Neural progenitor cell (in vitro differentiated cells): ENCODE data around the gene KCNC4. TPM values are rescaled to one million over a fixed set of nuclear protein-coding genes. Genes with fewer than 3 reads are reported as not detected.

Experiments used
- DNase-seq: peaks from one replicate; pipeline ENCODE4 v3.0.0-alpha.2; 2016; ENCODE audit warnings: low spot score
- H2AFZ ChIP-seq: fragments of 200-600 bp; sonication (generic); replicated peaks from 2 replicates; pipeline ENCODE4 v1.6.1; 2016; ENCODE audit warnings: antibody characterized with exemption
- H3F3A ChIP-seq: fragments of 200-600 bp; sonication (generic); 2 replicates; pipeline ENCODE4 v1.6.1; 2016; ENCODE audit warnings: antibody characterized with exemption, low read depth
- H3K27ac ChIP-seq: fragments of 200-600 bp; sonication (generic); 2 replicates; pipeline ENCODE4 v1.5.1; 2016; ENCODE audit warnings: mild to moderate bottlenecking
- H3K27me3 ChIP-seq: fragments of 200-600 bp; sonication (generic); 2 replicates; pipeline ENCODE4 v1.6.1; 2016; ENCODE audit warnings: mild to moderate bottlenecking, moderate library complexity
- H3K36me3 ChIP-seq: fragments of 200-600 bp; sonication (generic); 2 replicates; pipeline ENCODE4 v1.5.1; 2016
- H3K4me1 ChIP-seq: fragments of 200-600 bp; sonication (generic); 2 replicates; pipeline ENCODE4 v1.6.1; 2016; ENCODE audit warnings: mixed run types
- H3K4me2 ChIP-seq: fragments of 200-600 bp; sonication (generic); 2 replicates; pipeline ENCODE4 v1.6.1; 2016
- H3K4me3 ChIP-seq: fragments of 200-600 bp; sonication (generic); 2 replicates; pipeline ENCODE4 v1.5.1; 2016
- H3K79me2 ChIP-seq: fragments of 200-600 bp; sonication (generic); 2 replicates; pipeline ENCODE4 v1.6.1; 2016; ENCODE audit warnings: low read depth
- H3K9ac ChIP-seq: fragments of 200-600 bp; sonication (generic); 2 replicates; pipeline ENCODE4 v1.6.1; 2016
- H3K9me3 ChIP-seq: fragments of 200-600 bp; sonication (generic); 2 replicates; pipeline ENCODE4 v1.5.1; 2016; ENCODE audit warnings: low read depth
- H4K20me1 ChIP-seq: fragments of 200-600 bp; sonication (generic); 2 replicates; pipeline ENCODE4 v1.6.1; 2016; ENCODE audit warnings: low read depth
- H3K27ac Mint-ChIP-seq: 3 replicates; pipeline ENCODE4 v1.8.0; 2021; ENCODE audit warnings: mixed read lengths
- H3K27me3 Mint-ChIP-seq: 2 replicates; pipeline ENCODE4 v1.8.0; 2022; ENCODE audit warnings: low read depth, mild to moderate bottlenecking, inconsistent platforms, moderate library complexity, mixed read lengths; ENCODE audit not compliant: insufficient read depth
- H3K36me3 Mint-ChIP-seq: 3 replicates; pipeline ENCODE4 v1.8.0; 2021; ENCODE audit warnings: mixed read lengths
- H3K4me1 Mint-ChIP-seq: 3 replicates; pipeline ENCODE4 v1.8.0; 2021; ENCODE audit warnings: mixed read lengths
- H3K4me3 Mint-ChIP-seq: 3 replicates; pipeline ENCODE4 v1.8.0; 2021; ENCODE audit warnings: mild to moderate bottlenecking, moderate library complexity, mixed read lengths
- H3K9me3 Mint-ChIP-seq: 3 replicates; pipeline ENCODE4 v1.8.0; 2020; ENCODE audit warnings: mixed read lengths
- CTCF ChIP-seq: fragments of 200-600 bp; sonication (generic); IDR thresholded peaks from 2 replicates; pipeline ENCODE4 v1.5.1; 2017; ENCODE audit warnings: antibody characterized with exemption, mild to moderate bottlenecking
- EZH2 ChIP-seq: fragments of 200-600 bp; sonication (generic); IDR thresholded peaks from 2 replicates; pipeline ENCODE4 v1.6.1; 2017; ENCODE audit warnings: antibody characterized with exemption, mild to moderate bottlenecking, moderate library complexity
- EZH2phosphoT487 ChIP-seq: fragments of 200-600 bp; sonication (generic); IDR thresholded peaks from 2 replicates; pipeline ENCODE4 v1.6.1; 2017; ENCODE audit warnings: antibody characterized with exemption
- total RNA-seq: library from RNA; depleted of rRNA; stranded (reverse); fragments of >200 nt; gene quantifications from 2 replicates; pipeline ENCODE4 v1.2.3, GENCODE V29; 2015; ENCODE audit warnings: low replicate concordance

The KCNC4 gene
- total RNA-seq, 1 donor from 2014 or later: 1.3 TPM

GRCh38 chr1:110224240-110224995 lies 14.3 kb downstream of the KCNC4 start:
- Mint-ChIP-seq H3K4me3 (no peak overlapping the region), H3K4me1 (peaks cover 3% of the 10 kb centered on the region), H3K36me3 (no peaks in the 10 kb centered on the region), H3K27ac (no peak overlapping the region), H3K27me3 (peaks cover 5% of the 10 kb centered on the region), H3K9me3 (no peaks in the 10 kb centered on the region)
- no peaks in the 10 kb centered on the region for H3F3A ChIP-seq
- no peak overlapping the region for H3K4me3 ChIP-seq
- no peaks in the 10 kb centered on the region for H3K27me3 ChIP-seq
- H3K9ac ChIP-seq: no peak overlapping the region
- H3K4me2 ChIP-seq: no peak overlapping the region
- H3K79me2 ChIP-seq: no peaks in the 10 kb centered on the region
- H3K9me3 ChIP-seq: no peaks in the 10 kb centered on the region
- no peak overlapping the region for H2AFZ ChIP-seq
- DNase-seq: no peak
- peaks cover under 1% of the 10 kb centered on the region for H4K20me1 ChIP-seq
- H3K36me3 ChIP-seq: no peaks in the 10 kb centered on the region
- TF ChIP-seq CTCF (no peak), EZH2phosphoT487 (no peak), EZH2 (no peak)
- no peak overlapping the region for H3K27ac ChIP-seq
- no peaks in the 10 kb centered on the region for H3K4me1 ChIP-seq

- H3K4me2 ChIP-seq: no peak overlapping the region
- H3K79me2 ChIP-seq: no peaks in the 10 kb centered on the region
- no peak overlapping the region for H3K4me3 ChIP-seq
- no peaks in the 10 kb centered on the region for H3K27me3 ChIP-seq
- no peak overlapping the region for H3K27ac ChIP-seq
- Mint-ChIP-seq H3K27me3 (peaks cover 5% of the 10 kb centered on the region), H3K9me3 (no peaks in the 10 kb centered on the region), H3K4me3 (no peak overlapping the region), H3K36me3 (no peaks in the 10 kb centered on the region), H3K4me1 (peaks cover 3% of the 10 kb centered on the region), H3K27ac (no peak overlapping the region)
- no peaks in the 10 kb centered on the region for H4K20me1 ChIP-seq
- H3K36me3 ChIP-seq: no peaks in the 10 kb centered on the region
- no peak overlapping the region for H2AFZ ChIP-seq
- no peaks in the 10 kb centered on the region for H3K4me1 ChIP-seq
- H3F3A ChIP-seq: no peaks in the 10 kb centered on the region
- no peak overlapping the region for H3K9ac ChIP-seq
- TF ChIP-seq EZH2phosphoT487 (no peak), CTCF (no peak), EZH2 (no peak)
- DNase-seq: no peak
- no peaks in the 10 kb centered on the region for H3K9me3 ChIP-seq
These were observed 15.1 kb downstream of the KCNC4 start for GRCh38 chr1:110225212-110225611.

GRCh38 chr1:110225756-110226404 lies 15.8 kb downstream of the KCNC4 start:
- no peaks in the 10 kb centered on the region for H3K4me1 ChIP-seq
- no peak overlapping the region for H2AFZ ChIP-seq
- Mint-ChIP-seq H3K4me1 (peaks cover 3% of the 10 kb centered on the region), H3K4me3 (no peak overlapping the region), H3K36me3 (no peaks in the 10 kb centered on the region), H3K27me3 (peaks cover 3% of the 10 kb centered on the region), H3K27ac (no peak overlapping the region), H3K9me3 (no peaks in the 10 kb centered on the region)
- DNase-seq: no peak
- no peaks in the 10 kb centered on the region for H3F3A ChIP-seq
- H4K20me1 ChIP-seq: no peaks in the 10 kb centered on the region
- no peaks in the 10 kb centered on the region for H3K9me3 ChIP-seq
- H3K27me3 ChIP-seq: no peaks in the 10 kb centered on the region
- H3K4me2 ChIP-seq: no peak overlapping the region
- no peaks in the 10 kb centered on the region for H3K79me2 ChIP-seq
- TF ChIP-seq EZH2 (no peak), CTCF (no peak), EZH2phosphoT487 (no peak)
- no peak overlapping the region for H3K4me3 ChIP-seq
- no peak overlapping the region for H3K27ac ChIP-seq
- H3K9ac ChIP-seq: no peak overlapping the region
- no peaks in the 10 kb centered on the region for H3K36me3 ChIP-seq
